GM12892 (cell line): ENCODE data around the gene GARS1.

Experiments used
- POLR2AphosphoS5 ChIP-seq: IDR thresholded peaks from 2 replicates; pipeline ENCODE4 v1.6.1; 2011; ENCODE audit warnings: low read depth, low read length, control low read depth
- TAF1 ChIP-seq: IDR thresholded peaks from 2 replicates; pipeline ENCODE4 v1.6.1; 2011; ENCODE audit warnings: low read depth, mild to moderate bottlenecking, control low read depth, low read length, borderline replicate concordance

DNA sequence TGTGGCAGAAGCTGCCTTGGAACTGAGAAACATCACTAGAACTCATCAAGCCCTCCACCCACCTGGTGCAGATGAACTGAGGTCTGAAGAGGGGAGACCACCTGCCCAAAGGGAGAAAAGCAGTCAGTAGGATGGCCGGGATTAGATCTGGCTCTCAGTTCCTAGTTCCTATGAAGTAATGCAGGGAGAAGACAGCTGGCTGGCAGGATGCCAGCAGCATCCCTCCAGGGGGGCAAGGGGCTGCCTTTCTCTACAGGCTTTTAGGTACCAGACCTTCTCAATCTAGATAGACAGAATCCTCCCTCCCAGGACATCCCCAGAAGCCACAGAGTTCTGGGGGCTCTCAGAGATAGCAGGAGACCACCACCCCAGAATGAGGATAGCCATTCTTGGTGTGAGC, 79.7 kb downstream of the GARS1 start:
- no peak for TF ChIP-seq POLR2AphosphoS5
- no peak for TF ChIP-seq TAF1
